ENCODE results near the gene SH3RF3. TPM values are rescaled to one million over a fixed set of nuclear protein-coding genes. Genes with fewer than 3 reads are reported as not detected.

SH3RF3 gene
- total and polyA plus RNA-seq, 5 donors = 5.7 to 8.8 (median 8.1) TPM

DNA sequence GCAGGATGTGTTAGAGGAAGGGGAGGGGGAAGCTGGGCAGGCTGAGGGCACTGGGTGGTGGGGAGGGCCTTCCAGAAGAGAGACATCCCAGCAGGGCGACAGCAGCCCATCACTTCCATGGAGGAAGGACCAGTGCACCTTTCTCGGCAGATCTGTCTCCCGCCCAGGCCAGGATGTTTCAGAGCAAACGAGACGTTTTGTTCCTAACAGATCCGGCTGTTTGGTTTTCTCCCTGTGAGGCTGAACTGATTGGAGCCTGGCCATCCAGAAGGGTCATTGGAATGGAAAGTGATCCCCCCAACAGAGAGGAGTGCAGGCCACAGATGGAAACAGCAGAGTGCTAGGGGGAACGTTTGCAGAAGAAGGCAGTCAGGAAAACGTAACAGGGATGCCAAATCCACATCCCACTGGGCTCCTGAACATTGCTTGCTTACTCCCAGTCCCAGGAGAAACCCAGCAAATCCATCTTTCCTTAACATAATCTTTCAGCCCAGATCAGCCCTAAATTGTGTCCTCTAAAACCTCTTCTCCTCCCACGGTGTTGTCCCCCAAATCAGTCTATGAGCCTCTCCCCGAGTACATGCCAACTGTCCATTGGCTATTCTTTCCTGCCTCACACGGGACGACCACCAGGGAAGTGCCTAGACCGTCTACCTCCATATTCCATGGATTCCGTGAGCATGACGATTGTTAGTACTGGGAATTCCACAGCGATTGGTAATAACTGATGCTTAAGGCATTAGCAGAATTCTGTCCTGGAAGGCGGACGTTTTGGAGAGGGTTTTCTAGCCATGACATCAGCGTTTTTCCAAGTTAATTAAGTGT, 357.9 kb downstream of the SH3RF3 start:
- intact Hi-C loops (cut with DNase I) = loop anchor here in 1 of 4 donors (10.0 kb wide), 1 partner anchor 142 kb away; no protein-coding TSS in a partner anchor
- Histone ChIP-seq H3K27ac (ENCODE audit: low read length) (no peak overlapping the region), H3K4me3 (ENCODE audit: low read length) (no peak overlapping the region), H3K9me3 (ENCODE audit: control insufficient read depth, low read length) (no peaks in the 10 kb centered on the region), H3K27me3 (ENCODE audit: control insufficient read depth, insufficient read depth) (no peaks in the 10 kb centered on the region), H3K4me1 (ENCODE audit: control insufficient read depth, insufficient read depth, low read length) (peaks cover 13% of the 10 kb centered on the region)
- DNase-seq (no peak), ATAC-seq (no peak)
- 84% methylated on average over 19 of the region's 19 CpGs for WGBS

GRCh38 chr2:109487536-109487869, 358.5 kb downstream of the SH3RF3 start:
- Histone ChIP-seq H3K4me1 (ENCODE audit: control insufficient read depth, insufficient read depth, low read length) (peaks cover 12% of the 10 kb centered on the region), H3K4me3 (ENCODE audit: low read length) (no peak overlapping the region), H3K27me3 (ENCODE audit: control insufficient read depth, insufficient read depth) (no peaks in the 10 kb centered on the region), H3K9me3 (ENCODE audit: control insufficient read depth, low read length) (no peaks in the 10 kb centered on the region), H3K27ac (ENCODE audit: low read length) (no peak overlapping the region)
- intact Hi-C loops (cut with DNase I) = loop anchor here in 1 of 4 donors (10.0 kb wide), 1 partner anchor 143 kb away; no protein-coding TSS in a partner anchor
- peak in 1 of 3 donors; percentile 9 for DNase-seq
- ATAC-seq = no peak
- WGBS = 85% methylated on average over 7 of the region's 7 CpGs

- no peak for ATAC-seq
- Histone ChIP-seq H3K27ac (ENCODE audit: low read length) (no peak overlapping the region), H3K27me3 (ENCODE audit: control insufficient read depth, insufficient read depth) (no peaks in the 10 kb centered on the region), H3K4me1 (ENCODE audit: control insufficient read depth, insufficient read depth, low read length) (peaks cover 12% of the 10 kb centered on the region), H3K9me3 (ENCODE audit: control insufficient read depth, low read length) (no peaks in the 10 kb centered on the region), H3K4me3 (ENCODE audit: low read length) (no peak overlapping the region)
- peak in 1 of 3 donors; percentile 26 for DNase-seq
- 91% methylated on average over 14 of the region's 14 CpGs for WGBS
- intact Hi-C loops (cut with DNase I) = loop anchor here in 1 of 4 donors (10.0 kb wide), 1 partner anchor 143 kb away; no protein-coding TSS in a partner anchor
Measured at GRCh38 chr2:109487871-109488655, 359.1 kb downstream of the SH3RF3 start.

DNA sequence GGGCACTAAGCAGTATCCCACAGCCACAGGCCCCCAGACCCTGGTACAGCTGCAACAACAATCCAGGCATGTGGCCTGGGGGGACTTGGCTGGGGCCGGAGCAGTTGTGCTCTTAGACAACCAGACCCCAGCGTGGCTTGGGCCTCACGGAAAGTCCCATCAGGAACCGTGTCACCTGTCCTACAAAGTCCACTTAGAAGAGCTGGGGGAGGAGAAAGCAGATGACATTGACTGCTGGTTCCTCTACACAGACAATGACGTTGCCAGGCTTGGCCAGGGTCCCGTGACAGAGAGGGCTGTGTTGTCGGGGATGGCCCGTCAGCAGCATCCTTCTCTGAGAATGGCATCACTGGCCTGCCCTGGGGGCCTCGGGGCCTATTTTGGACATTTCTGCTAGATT, 360.3 kb downstream of the SH3RF3 start:
- intact Hi-C loops (cut with DNase I) = loop anchor here in 1 of 4 donors (10.0 kb wide), 1 partner anchor 144 kb away; no protein-coding TSS in a partner anchor
- peaks cover 5% of the 10 kb centered on the region for H3K4me1 ChIP-seq (ENCODE audit: control insufficient read depth, insufficient read depth, low read length)
- peak in 1 of 3 donors; percentile 52 for DNase-seq
- no peaks in the 10 kb centered on the region for H3K27me3 ChIP-seq (ENCODE audit: control insufficient read depth, insufficient read depth)
- H3K4me3 ChIP-seq (ENCODE audit: low read length) = no peak overlapping the region
- H3K27ac ChIP-seq (ENCODE audit: low read length) = no peak overlapping the region
- ATAC-seq = peak in 1 of 2 donors; percentile 26
- H3K9me3 ChIP-seq (ENCODE audit: control insufficient read depth, low read length) = no peaks in the 10 kb centered on the region
- 84% methylated on average over 9 of the region's 9 CpGs for WGBS

- DNase-seq = no peak
- no peaks in the 10 kb centered on the region for H3K27me3 ChIP-seq (ENCODE audit: control insufficient read depth, insufficient read depth)
- H3K27ac ChIP-seq (ENCODE audit: low read length) = no peak overlapping the region
- intact Hi-C loops (cut with DNase I) = no loop called here
- peaks cover 8% of the 10 kb centered on the region for H3K4me1 ChIP-seq (ENCODE audit: control insufficient read depth, insufficient read depth, low read length)
- WGBS = 72% methylated on average over 4 of the region's 4 CpGs
- ATAC-seq = no peak
- H3K4me3 ChIP-seq (ENCODE audit: low read length) = no peak overlapping the region
- H3K9me3 ChIP-seq (ENCODE audit: control insufficient read depth, low read length) = no peaks in the 10 kb centered on the region
Measured at GRCh38 chr2:109493176-109493935, 364.4 kb downstream of the SH3RF3 start.

GRCh38 chr2:109494351-109494750, 365.3 kb downstream of the SH3RF3 start:
- no peak for ATAC-seq
- 85% methylated on average over 3 of the region's 3 CpGs for WGBS
- peak in 2 of 3 donors; percentile 3 to 15 for DNase-seq
- H3K4me1 ChIP-seq (ENCODE audit: control insufficient read depth, insufficient read depth, low read length) = peaks cover 3% of the 10 kb centered on the region
- no peak overlapping the region for H3K27ac ChIP-seq (ENCODE audit: low read length)
- H3K4me3 ChIP-seq (ENCODE audit: low read length) = no peak overlapping the region
- intact Hi-C loops (cut with DNase I) = no loop called here
- H3K27me3 ChIP-seq (ENCODE audit: control insufficient read depth, insufficient read depth) = no peaks in the 10 kb centered on the region
- no peaks in the 10 kb centered on the region for H3K9me3 ChIP-seq (ENCODE audit: control insufficient read depth, low read length)

DNA sequence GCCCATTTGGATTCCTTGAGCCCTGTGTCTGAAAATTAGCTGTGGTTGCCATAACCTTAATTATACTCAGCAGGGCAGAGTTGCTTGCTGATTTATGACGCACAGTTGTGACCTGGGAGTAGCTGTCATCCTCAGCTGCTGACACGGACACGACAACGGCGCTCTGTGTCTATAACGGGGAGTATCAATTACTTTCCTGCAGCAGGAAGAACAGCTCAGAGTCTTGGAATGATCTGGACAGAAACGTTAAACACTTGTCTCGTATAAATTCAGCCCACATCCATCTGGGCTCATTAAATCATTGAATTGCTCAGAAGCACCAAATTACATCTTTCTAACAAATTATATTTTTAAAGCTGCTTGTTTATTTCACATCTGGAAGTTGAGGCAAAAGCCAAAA, 368.5 kb downstream of the SH3RF3 start:
- Histone ChIP-seq H3K4me1 (ENCODE audit: control insufficient read depth, insufficient read depth, low read length) (peaks cover 3% of the 10 kb centered on the region), H3K4me3 (ENCODE audit: low read length) (no peak overlapping the region), H3K27ac (ENCODE audit: low read length) (no peak overlapping the region), H3K9me3 (ENCODE audit: control insufficient read depth, low read length) (no peaks in the 10 kb centered on the region), H3K27me3 (ENCODE audit: control insufficient read depth, insufficient read depth) (no peaks in the 10 kb centered on the region)
- DNase-seq (peak in 1 of 3 donors; percentile 21), ATAC-seq (no peak)
- 43% methylated on average over 8 of the region's 8 CpGs for WGBS
- intact Hi-C loops (cut with DNase I) = loop anchor here in 1 of 4 donors (5.0 kb wide), 1 partner anchor 370 kb away; the partner anchor contains the start of gene SH3RF3

GRCh38 chr2:109497911-109498870, 369.2 kb downstream of the SH3RF3 start:
- 54% methylated on average over 19 of the region's 19 CpGs for WGBS
- Histone ChIP-seq H3K9me3 (ENCODE audit: control insufficient read depth, low read length) (no peaks in the 10 kb centered on the region), H3K27me3 (ENCODE audit: control insufficient read depth, insufficient read depth) (no peaks in the 10 kb centered on the region), H3K4me1 (ENCODE audit: control insufficient read depth, insufficient read depth, low read length) (peaks cover 3% of the 10 kb centered on the region), H3K4me3 (ENCODE audit: low read length) (no peak overlapping the region), H3K27ac (ENCODE audit: low read length) (no peak overlapping the region)
- peak; percentile 40 to 74 (median 73) for DNase-seq
- ATAC-seq = peak; percentile 32 to 38
- intact Hi-C loops (cut with DNase I) = loop anchor here in 1 of 4 donors (5.0 kb wide), 1 partner anchor 371 kb away; the partner anchor contains the start of gene SH3RF3

- Histone ChIP-seq H3K27me3 (ENCODE audit: control insufficient read depth, insufficient read depth) (no peaks in the 10 kb centered on the region), H3K9me3 (ENCODE audit: control insufficient read depth, low read length) (no peaks in the 10 kb centered on the region), H3K4me1 (ENCODE audit: control insufficient read depth, insufficient read depth, low read length) (peaks cover 3% of the 10 kb centered on the region), H3K4me3 (ENCODE audit: low read length) (no peak overlapping the region), H3K27ac (ENCODE audit: low read length) (no peak overlapping the region)
- WGBS = 90% methylated on average over 15 of the region's 15 CpGs
- no peak for DNase-seq
- intact Hi-C loops (cut with DNase I) = loop anchor here in 1 of 4 donors (5.0 kb wide), 1 partner anchor 372 kb away; the partner anchor contains the start of gene SH3RF3
- no peak for ATAC-seq
Measured at GRCh38 chr2:109498906-109499305, 369.9 kb downstream of the SH3RF3 start.
